VCaP (cell line): ENCODE data around the gene B3GALNT2.
A peak's percentile ranks its signal among the peaks of the same experiment; 100 is the strongest.
"Not testable (repeated sequence)": the region's sequence is repeated elsewhere in the genome, so short reads cannot be mapped to it uniquely, and the experiment has no call there.

ENCODE experiments used
- H3K27ac ChIP-seq: fragments of 450-650 bp; 2 replicates; pipeline ENCODE4 v1.5.1; 2017
- CTCF ChIP-seq: fragments of 450-650 bp; conservative IDR thresholded peaks from 2 replicates; pipeline ENCODE4 v1.5.1; 2017; ENCODE audit warnings: mild to moderate bottlenecking, moderate library complexity

The B3GALNT2 gene

GRCh38 chr1:235504122-235504493, at the start of gene B3GALNT2:
Gene B3GALNT2, minus strand, starts transcription at chr1:235504452. Its CDS starts 200 bp downstream, at chr1:235504252.
- H3K27ac ChIP-seq, result peak within 1 kb of the TSS; percentile 96
- TF ChIP-seq CTCF, result no peak

GRCh38 chr1:235553112-235553551, 48.9 kb upstream of the B3GALNT2 start:
- no peak overlapping the region for H3K27ac ChIP-seq
- no peak for TF ChIP-seq CTCF

- TF ChIP-seq CTCF, result no peak
- H3K27ac ChIP-seq, result no peak overlapping the region
Measured at GRCh38 chr1:235552146-235552716, 48.0 kb upstream of the B3GALNT2 start.

- peak overlapping the region; percentile 63 for H3K27ac ChIP-seq
- TF ChIP-seq CTCF, result no peak
Measured at GRCh38 chr1:235549351-235550139, 45.3 kb upstream of the B3GALNT2 start.

GRCh38 chr1:235546369-235547155, 42.3 kb upstream of the B3GALNT2 start:
- H3K27ac ChIP-seq, result not testable (repeated sequence)

- H3K27ac ChIP-seq, result no peak overlapping the region
- TF ChIP-seq CTCF, result no peak
Measured at GRCh38 chr1:235545292-235545930, 41.2 kb upstream of the B3GALNT2 start.

- H3K27ac ChIP-seq, result not testable (repeated sequence)
Measured at GRCh38 chr1:235542845-235543244, 38.6 kb upstream of the B3GALNT2 start.

- no peak for TF ChIP-seq CTCF
- no peak overlapping the region for H3K27ac ChIP-seq
Measured at GRCh38 chr1:235533476-235534168, 29.4 kb upstream of the B3GALNT2 start.
